SKM-1 (cell line): ENCODE results near the gene FLRT2.

Source experiments
- DNase-seq: peaks from one replicate; lab custom pipeline; 2025; ENCODE audit not compliant: unreplicated experiment; lab: John Stamatoyannopoulos, UW

Gene FLRT2

DNA sequence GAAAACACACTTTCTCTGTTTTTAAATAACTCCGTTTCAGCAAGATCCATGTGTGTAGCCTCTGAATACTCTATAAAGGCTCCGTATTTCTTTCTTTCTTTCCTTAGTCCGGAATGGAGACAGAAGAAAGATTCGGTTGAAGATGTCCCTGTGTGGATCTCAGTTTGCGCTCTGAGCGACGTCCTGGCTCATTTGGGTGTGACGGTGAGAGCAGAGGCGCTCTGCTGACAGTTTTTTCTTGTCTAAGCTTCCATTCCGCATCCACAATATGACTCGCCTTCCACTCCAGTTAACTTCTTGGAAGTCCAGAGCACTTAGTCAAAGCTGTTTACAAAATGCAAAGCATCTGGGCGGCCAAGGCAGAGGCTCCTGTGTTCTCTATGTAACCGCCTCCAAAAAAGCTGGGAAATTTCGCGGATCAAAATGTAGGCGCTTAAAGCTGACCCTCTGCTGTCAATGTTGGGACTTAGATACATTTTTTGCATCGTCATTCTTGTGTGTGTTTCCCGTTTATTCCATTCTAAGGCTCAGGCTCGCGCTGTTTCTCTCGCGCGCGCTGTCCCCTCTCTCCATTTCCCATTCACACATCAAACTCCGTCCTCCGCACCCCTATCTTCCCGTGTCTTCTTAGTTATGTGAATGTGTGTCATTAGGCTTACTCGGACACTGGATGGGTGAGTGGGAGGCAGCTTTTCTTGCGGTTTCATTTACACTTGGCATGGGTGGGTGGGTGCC is 880 bp upstream of the FLRT2 start:
- DNase-seq, result no peak

- no peak for DNase-seq
Observed at GRCh38 chr14:85530626-85531025, 682 bp downstream of the FLRT2 start.

- no peak for DNase-seq
Observed at GRCh38 chr14:85531141-85531586, 1.2 kb downstream of the FLRT2 start.

DNA sequence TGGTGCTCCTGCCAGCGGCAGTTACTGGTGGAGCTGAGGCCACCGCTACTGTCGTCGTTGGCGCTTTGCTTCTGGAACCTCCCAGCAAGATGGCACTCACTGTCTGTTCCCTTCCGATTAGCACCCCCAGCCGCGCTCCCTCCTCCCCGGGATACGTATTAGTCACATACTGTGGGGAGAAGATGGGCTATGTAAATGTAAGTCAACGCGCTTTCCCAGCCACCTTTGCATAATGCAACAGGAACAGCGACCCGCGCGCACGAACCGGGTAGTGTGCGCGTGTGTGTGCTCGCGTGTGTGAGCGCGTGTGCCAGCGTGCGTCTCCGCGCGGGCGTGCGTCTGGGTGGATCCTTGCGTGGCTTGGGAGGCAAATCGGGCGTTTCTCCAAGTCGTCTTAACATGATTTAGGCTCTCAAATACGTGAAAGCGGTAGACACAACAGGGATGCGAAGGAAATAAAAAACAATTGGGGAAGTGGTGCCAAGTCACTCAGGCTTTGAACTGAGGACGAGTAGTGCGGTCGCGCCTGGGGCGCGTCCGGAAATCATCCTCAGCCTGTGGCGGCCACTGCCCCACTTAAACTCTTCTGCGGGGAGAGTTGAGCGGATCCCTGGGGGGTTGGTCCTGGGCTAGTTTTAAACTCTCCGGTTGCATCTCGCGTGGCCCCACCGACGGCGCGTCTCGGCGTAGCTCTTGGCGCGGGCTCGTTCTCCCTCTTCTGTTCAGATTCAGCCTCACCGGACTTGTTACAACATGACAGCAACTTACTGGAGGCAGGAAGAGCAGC is 1.8 kb downstream of the FLRT2 start:
- no peak for DNase-seq

- DNase-seq, result no peak
Observed at GRCh38 chr14:85532374-85533022, 2.6 kb downstream of the FLRT2 start.

DNA sequence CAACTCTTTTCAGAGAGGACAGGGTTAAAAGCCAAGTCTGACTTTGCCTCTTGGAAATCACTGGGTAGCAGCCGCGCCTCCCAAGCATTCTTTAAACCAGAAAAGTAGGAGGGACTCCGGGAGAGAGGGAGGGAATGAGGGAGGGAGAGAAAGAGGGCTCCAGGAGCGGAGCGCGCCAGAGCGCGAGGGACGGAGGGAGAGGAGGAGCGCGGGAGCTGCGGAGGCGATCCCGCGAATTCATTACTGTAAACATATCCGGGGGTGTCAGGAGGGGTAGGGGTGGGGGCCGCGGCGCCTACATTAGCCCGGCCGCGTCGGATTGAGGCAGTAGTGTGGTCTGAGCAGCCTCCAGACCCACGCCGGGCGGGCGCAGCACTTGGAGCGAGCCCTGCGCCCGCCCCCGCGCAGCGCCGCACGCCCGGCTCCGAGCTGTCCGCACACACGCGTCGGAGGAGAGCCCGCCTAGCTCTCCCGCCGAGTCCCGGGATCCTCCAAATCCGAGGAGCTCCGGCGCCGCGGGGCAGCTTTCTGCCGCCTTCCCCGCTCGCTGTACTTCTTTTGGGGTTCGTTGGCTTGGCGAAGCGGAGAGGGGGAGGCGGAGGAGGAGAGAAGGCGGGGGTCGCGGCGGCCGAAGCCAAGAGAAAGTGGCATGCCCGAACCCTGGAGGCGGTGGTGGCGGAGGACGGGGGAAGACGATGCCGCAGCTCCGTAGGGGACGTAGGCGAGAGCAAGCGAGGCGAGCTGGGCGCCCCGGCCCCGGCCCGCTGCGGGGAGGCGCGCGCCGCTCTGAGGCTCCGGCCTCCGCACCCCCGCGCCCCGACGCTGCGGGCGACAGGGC is 3.3 kb downstream of the FLRT2 start:
- DNase-seq, result no peak

DNA sequence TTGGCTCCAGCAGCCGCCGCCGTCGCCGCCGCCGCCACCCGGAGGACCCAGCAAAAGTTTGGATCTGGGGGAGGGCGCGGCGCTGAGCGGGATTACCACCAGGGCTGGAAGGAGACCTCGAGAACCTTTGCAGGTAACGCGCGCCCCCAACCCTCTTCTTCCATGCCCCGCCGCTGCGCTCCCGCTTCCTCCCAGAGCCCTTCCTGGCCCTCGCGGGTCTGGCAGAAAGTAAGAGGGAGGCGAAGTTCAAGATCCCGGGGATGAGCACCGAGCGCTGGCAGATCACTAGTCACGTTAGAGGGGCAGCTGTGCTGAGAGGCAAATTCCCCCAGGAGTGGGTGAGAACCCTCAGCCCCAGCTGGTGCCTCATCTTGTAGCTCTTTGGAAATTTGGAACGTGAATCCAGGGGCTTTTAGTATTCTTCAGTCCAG is 3.9 kb downstream of the FLRT2 start:
- no peak for DNase-seq

- DNase-seq, result no peak
Observed at GRCh38 chr14:85534458-85535293, 4.7 kb downstream of the FLRT2 start.

DNA sequence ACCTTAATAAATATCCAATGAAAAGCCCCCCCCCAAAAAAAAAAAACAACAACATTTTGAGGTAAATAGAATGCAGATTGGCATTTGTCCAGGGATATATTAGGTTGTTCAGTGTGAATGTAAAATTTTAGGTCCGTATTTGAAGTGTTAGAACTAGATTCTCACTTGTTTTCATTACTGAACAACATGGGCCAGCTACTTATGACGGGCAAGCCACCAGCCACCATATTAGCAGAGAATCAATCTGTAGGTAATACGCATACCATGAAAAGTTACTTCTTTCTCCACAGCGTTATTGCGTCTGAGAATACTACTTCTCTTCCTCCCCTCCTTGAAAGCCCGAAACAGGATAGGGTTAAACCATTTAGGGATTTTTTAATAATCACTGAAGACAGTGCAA is 5.4 kb downstream of the FLRT2 start:
- DNase-seq, result no peak

- no peak for DNase-seq
Observed at GRCh38 chr14:85535991-85536832, 6.3 kb downstream of the FLRT2 start.

DNA sequence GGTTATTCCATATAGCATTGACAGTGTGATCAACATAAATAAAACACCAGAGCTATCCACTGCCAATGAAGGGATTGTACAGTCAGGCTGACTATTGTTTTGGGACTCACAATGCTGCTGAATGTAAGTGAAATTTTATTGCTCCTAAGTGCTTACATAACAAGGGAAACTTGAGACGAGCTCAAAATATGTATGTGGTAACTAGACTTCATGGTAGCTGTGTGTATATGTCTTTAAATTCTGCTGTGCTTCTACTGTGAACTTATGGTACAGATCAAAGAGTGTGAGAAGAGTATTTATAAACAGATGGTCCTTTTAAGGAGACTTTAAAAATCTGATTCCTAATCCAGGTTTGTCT is 6.9 kb downstream of the FLRT2 start:
- DNase-seq, result no peak

DNA sequence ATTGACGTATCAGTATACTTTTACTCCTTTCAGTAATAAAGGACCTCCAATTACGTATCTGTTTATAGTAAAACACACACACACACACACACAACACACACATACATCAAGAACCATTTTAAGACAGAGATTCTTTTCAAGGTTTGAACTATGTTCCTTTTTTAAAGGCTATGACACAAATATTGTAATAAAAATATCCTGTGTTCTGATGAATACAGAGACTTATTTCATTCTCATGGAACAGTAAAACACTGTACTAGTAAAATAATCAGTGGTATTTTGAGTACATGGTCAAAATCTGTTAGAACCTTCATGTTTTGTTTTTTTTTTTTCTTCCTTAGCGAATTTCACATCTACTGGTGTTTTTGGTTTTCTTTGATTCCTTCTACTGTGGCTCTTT is 7.6 kb downstream of the FLRT2 start:
- DNase-seq, result no peak

GRCh38 chr14:85538636-85539035 is 8.7 kb downstream of the FLRT2 start:
- no peak for DNase-seq

GRCh38 chr14:85539510-85539909 is 9.6 kb downstream of the FLRT2 start:
- no peak for DNase-seq

DNA sequence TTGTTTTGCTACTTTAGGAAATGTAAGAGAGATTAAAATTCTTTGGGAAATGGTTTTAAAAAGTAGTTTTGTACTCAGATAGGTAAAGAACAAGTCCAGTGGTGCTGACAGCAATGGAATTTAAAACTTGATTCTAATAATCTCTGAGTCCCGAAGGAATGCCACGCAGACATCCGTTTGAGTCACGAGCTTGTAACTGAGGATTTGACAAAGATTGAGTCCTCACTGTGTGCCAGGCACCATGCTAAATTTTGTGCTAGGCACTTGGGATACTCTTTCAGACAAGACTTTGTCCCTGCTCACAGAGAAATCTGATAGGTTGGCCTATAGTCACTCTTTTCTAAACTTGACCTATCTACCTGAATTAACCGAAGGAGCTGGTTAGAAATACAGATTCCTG is 12.7 kb downstream of the FLRT2 start:
- no peak for DNase-seq

DNA sequence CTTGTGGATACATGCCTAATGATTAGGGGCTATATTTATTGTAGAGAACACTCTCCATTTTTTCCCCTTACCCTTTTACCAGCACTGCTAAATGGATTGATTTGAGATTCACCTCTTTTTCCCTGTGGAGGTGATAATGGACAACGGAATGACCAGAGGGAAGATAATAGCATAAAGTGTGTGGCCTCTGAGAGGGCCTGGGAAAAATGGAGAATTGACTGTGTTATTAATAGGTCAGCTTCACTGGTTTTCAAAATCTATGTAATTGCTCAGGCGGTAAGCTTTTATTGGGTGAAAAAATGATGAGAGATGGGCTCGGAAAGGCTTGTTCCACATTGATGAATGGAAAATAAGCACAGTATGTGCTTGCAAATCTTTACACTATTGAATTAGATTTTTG is 15.8 kb downstream of the FLRT2 start:
- no peak for DNase-seq

- DNase-seq, result no peak
Observed at GRCh38 chr14:85546390-85546789, 16.4 kb downstream of the FLRT2 start.

- DNase-seq, result no peak
Observed at GRCh38 chr14:85549697-85550096, 19.8 kb downstream of the FLRT2 start.

GRCh38 chr14:85554106-85554505 is 24.2 kb downstream of the FLRT2 start:
- DNase-seq, result no peak
